ENCODE measurements around the gene PPP1R12B.
"Not testable (repeated sequence)": the region's sequence is repeated elsewhere in the genome, so short reads cannot be mapped to it uniquely, and the experiment has no call there.

Gene PPP1R12B

GRCh38 chr1:202569393-202570322, 221.2 kb downstream of the PPP1R12B start:
- ATAC-seq (no peak), DNase-seq (ENCODE audit: low spot score in 2 of 2) (no peak)
- no peaks in the 10 kb centered on the region for H3K9me3 Mint-ChIP-seq
- H3K4me3 Mint-ChIP-seq, result no peak overlapping the region
- H3K4me1 Mint-ChIP-seq, result peaks cover 9% of the 10 kb centered on the region
- no peaks in the 10 kb centered on the region for H3K36me3 Mint-ChIP-seq
- H3K27ac Mint-ChIP-seq, result no peak overlapping the region

GRCh38 chr1:202571719-202572339, 223.3 kb downstream of the PPP1R12B start:
- H3K27ac Mint-ChIP-seq, result no peak overlapping the region
- H3K4me3 Mint-ChIP-seq, result no peak overlapping the region
- no peaks in the 10 kb centered on the region for H3K36me3 Mint-ChIP-seq
- H3K9me3 Mint-ChIP-seq, result no peaks in the 10 kb centered on the region
- no peaks in the 10 kb centered on the region for H3K4me1 Mint-ChIP-seq
- DNase-seq (ENCODE audit: low spot score in 2 of 2), result no peak
- ATAC-seq, result no peak

- Mint-ChIP-seq H3K4me3 (no peak overlapping the region), H3K36me3 (no peaks in the 10 kb centered on the region), H3K27ac (no peak overlapping the region), H3K9me3 (no peaks in the 10 kb centered on the region), H3K4me1 (no peaks in the 10 kb centered on the region)
- DNase-seq (ENCODE audit: low spot score in 2 of 2), result no peak
- no peak for ATAC-seq
Measured at GRCh38 chr1:202572867-202573266, 224.4 kb downstream of the PPP1R12B start.

GRCh38 chr1:202575918-202576653, 227.6 kb downstream of the PPP1R12B start:
- no peak for DNase-seq (ENCODE audit: low spot score in 2 of 2)
- Mint-ChIP-seq H3K4me1 (no peaks in the 10 kb centered on the region), H3K36me3 (peaks cover 2% of the 10 kb centered on the region), H3K9me3 (no peaks in the 10 kb centered on the region), H3K27ac (no peak overlapping the region), H3K4me3 (no peak overlapping the region)
- ATAC-seq, result no peak

GRCh38 chr1:202576816-202577215, 228.3 kb downstream of the PPP1R12B start:
- Mint-ChIP-seq H3K4me1 (no peaks in the 10 kb centered on the region), H3K36me3 (peaks cover 5% of the 10 kb centered on the region), H3K9me3 (no peaks in the 10 kb centered on the region), H3K4me3 (no peak overlapping the region), H3K27ac (no peak overlapping the region)
- ATAC-seq (no peak), DNase-seq (ENCODE audit: low spot score in 2 of 2) (no peak)

- H3K9me3 Mint-ChIP-seq, result no peaks in the 10 kb centered on the region
- DNase-seq (ENCODE audit: low spot score in 2 of 2), result no peak
- no peak for ATAC-seq
- H3K36me3 Mint-ChIP-seq, result peaks cover 5% of the 10 kb centered on the region
- H3K27ac Mint-ChIP-seq, result no peak overlapping the region
- no peak overlapping the region for H3K4me3 Mint-ChIP-seq
- no peaks in the 10 kb centered on the region for H3K4me1 Mint-ChIP-seq
Measured at GRCh38 chr1:202577381-202577780, 228.9 kb downstream of the PPP1R12B start.

- H3K4me1 Mint-ChIP-seq, result no peaks in the 10 kb centered on the region
- no peak for DNase-seq (ENCODE audit: low spot score in 2 of 2)
- no peak overlapping the region for H3K27ac Mint-ChIP-seq
- no peak overlapping the region for H3K4me3 Mint-ChIP-seq
- ATAC-seq, result no peak
- peaks cover 5% of the 10 kb centered on the region for H3K36me3 Mint-ChIP-seq
- no peaks in the 10 kb centered on the region for H3K9me3 Mint-ChIP-seq
Measured at GRCh38 chr1:202578001-202578504, 229.6 kb downstream of the PPP1R12B start.

- no peak overlapping the region for H3K4me3 Mint-ChIP-seq
- peaks cover 5% of the 10 kb centered on the region for H3K36me3 Mint-ChIP-seq
- DNase-seq (ENCODE audit: low spot score in 2 of 2), result no peak
- no peaks in the 10 kb centered on the region for H3K4me1 Mint-ChIP-seq
- H3K9me3 Mint-ChIP-seq, result no peaks in the 10 kb centered on the region
- ATAC-seq, result no peak
- no peak overlapping the region for H3K27ac Mint-ChIP-seq
Measured at GRCh38 chr1:202578565-202578964, 230.1 kb downstream of the PPP1R12B start.

GRCh38 chr1:202579806-202580205, 231.3 kb downstream of the PPP1R12B start:
- Mint-ChIP-seq H3K4me1 (no peaks in the 10 kb centered on the region), H3K9me3 (no peaks in the 10 kb centered on the region), H3K36me3 (peaks cover 5% of the 10 kb centered on the region), H3K4me3 (no peak overlapping the region), H3K27ac (no peak overlapping the region)
- ATAC-seq, result no peak
- DNase-seq (ENCODE audit: low spot score in 2 of 2), result no peak

- Mint-ChIP-seq H3K4me3 (no peak overlapping the region), H3K9me3 (no peaks in the 10 kb centered on the region), H3K36me3 (peaks cover 5% of the 10 kb centered on the region), H3K27ac (no peak overlapping the region), H3K4me1 (no peaks in the 10 kb centered on the region)
- ATAC-seq, result no peak
- no peak for DNase-seq (ENCODE audit: low spot score in 2 of 2)
Measured at GRCh38 chr1:202580619-202581018, 232.1 kb downstream of the PPP1R12B start.

- not testable (repeated sequence) for H3K36me3 Mint-ChIP-seq; H3K9me3 Mint-ChIP-seq; H3K27ac Mint-ChIP-seq; DNase-seq (ENCODE audit: low spot score in 2 of 2); ATAC-seq; H3K4me3 Mint-ChIP-seq; H3K4me1 Mint-ChIP-seq
Measured at GRCh38 chr1:202582350-202582749, 233.9 kb downstream of the PPP1R12B start.

- Mint-ChIP-seq H3K27ac (no peak overlapping the region), H3K9me3 (no peaks in the 10 kb centered on the region), H3K4me3 (no peak overlapping the region), H3K4me1 (no peaks in the 10 kb centered on the region), H3K36me3 (peaks cover 5% of the 10 kb centered on the region)
- no peak for DNase-seq (ENCODE audit: low spot score in 2 of 2)
- ATAC-seq, result no peak
Measured at GRCh38 chr1:202584707-202585589, 236.4 kb downstream of the PPP1R12B start.

GRCh38 chr1:202585590-202585933, 237.1 kb downstream of the PPP1R12B start:
- DNase-seq (ENCODE audit: low spot score in 2 of 2) (no peak), ATAC-seq (no peak)
- no peaks in the 10 kb centered on the region for H3K9me3 Mint-ChIP-seq
- no peak overlapping the region for H3K27ac Mint-ChIP-seq
- H3K4me3 Mint-ChIP-seq, result no peak overlapping the region
- peaks cover 5% of the 10 kb centered on the region for H3K36me3 Mint-ChIP-seq
- no peaks in the 10 kb centered on the region for H3K4me1 Mint-ChIP-seq

- Mint-ChIP-seq H3K36me3 (peaks cover 1% of the 10 kb centered on the region), H3K27ac (no peak overlapping the region)
Measured at GRCh38 chr1:202586018-202586821, 237.7 kb downstream of the PPP1R12B start.

More at GRCh38 chr1:202586018-202586821, 237.7 kb downstream of the PPP1R12B start:
- Mint-ChIP-seq H3K9me3 (no peaks in the 10 kb centered on the region), H3K4me3 (no peak overlapping the region), H3K4me1 (no peaks in the 10 kb centered on the region)
- no peak for ATAC-seq
- DNase-seq (ENCODE audit: low spot score in 2 of 2), result no peak

Measured in stimulated activated effector memory CD8-positive, alpha-beta T cell treated with anti-CD3 and anti-CD28 coated beads, Interleukin-12 subunit alpha, Interleukin-12 subunit beta, amount 100 ng/mL, for 72 hours (primary cell).